Measurements from ENCODE around the gene TM9SF2.

TM9SF2 gene

GRCh38 chr13:99517577-99517976, 16.3 kb downstream of the TM9SF2 start:
- H3K4me3 ChIP-seq (ENCODE audit: low read depth, low read length), result no peak overlapping the region
- no peak for TF ChIP-seq CTCF (IDR thresholded peaks at IDR 0.05; ENCODE audit: low read depth, low read length, missing control alignments)
- DNase-seq (ENCODE audit: low read depth), result no peak

GRCh38 chr13:99517984-99518383, 16.7 kb downstream of the TM9SF2 start:
- no peak for TF ChIP-seq CTCF (IDR thresholded peaks at IDR 0.05; ENCODE audit: low read depth, low read length, missing control alignments)
- H3K4me3 ChIP-seq (ENCODE audit: low read depth, low read length), result no peak overlapping the region
- DNase-seq (ENCODE audit: low read depth), result no peak

- H3K4me3 ChIP-seq (ENCODE audit: low read depth, low read length), result no peak overlapping the region
- DNase-seq (ENCODE audit: low read depth), result no peak
- no peak for TF ChIP-seq CTCF (IDR thresholded peaks at IDR 0.05; ENCODE audit: low read depth, low read length, missing control alignments)
Measured at GRCh38 chr13:99522298-99522697, 21.0 kb downstream of the TM9SF2 start.

- DNase-seq (ENCODE audit: low read depth), result no peak
- H3K4me3 ChIP-seq (ENCODE audit: low read depth, low read length), result no peak overlapping the region
- TF ChIP-seq CTCF (IDR thresholded peaks at IDR 0.05; ENCODE audit: low read depth, low read length, missing control alignments), result no peak
Measured at GRCh38 chr13:99523838-99524237, 22.6 kb downstream of the TM9SF2 start.

GRCh38 chr13:99525967-99526366, 24.7 kb downstream of the TM9SF2 start:
- no peak for DNase-seq (ENCODE audit: low read depth)
- no peak overlapping the region for H3K4me3 ChIP-seq (ENCODE audit: low read depth, low read length)
- no peak for TF ChIP-seq CTCF (IDR thresholded peaks at IDR 0.05; ENCODE audit: low read depth, low read length, missing control alignments)

GRCh38 chr13:99526549-99526948, 25.3 kb downstream of the TM9SF2 start:
- no peak for DNase-seq (ENCODE audit: low read depth)
- no peak for TF ChIP-seq CTCF (IDR thresholded peaks at IDR 0.05; ENCODE audit: low read depth, low read length, missing control alignments)
- no peak overlapping the region for H3K4me3 ChIP-seq (ENCODE audit: low read depth, low read length)

GRCh38 chr13:99527301-99527700, 26.0 kb downstream of the TM9SF2 start:
- no peak for TF ChIP-seq CTCF (IDR thresholded peaks at IDR 0.05; ENCODE audit: low read depth, low read length, missing control alignments)
- no peak for DNase-seq (ENCODE audit: low read depth)
- no peak overlapping the region for H3K4me3 ChIP-seq (ENCODE audit: low read depth, low read length)
